HL-60 (cell line): Measurements from ENCODE around the gene STAT5B.

Experiments used
- GABPA ChIP-seq: IDR thresholded peaks from 2 replicates; pipeline ENCODE4 v1.6.1; 2012; ENCODE audit warnings: low read depth
- POLR2AphosphoS5 ChIP-seq: IDR thresholded peaks from 2 replicates; pipeline ENCODE4 v1.6.1; 2012; ENCODE audit warnings: low read depth
- SPI1 ChIP-seq: IDR thresholded peaks from 2 replicates; pipeline ENCODE4 v1.6.1; 2012; ENCODE audit warnings: low read depth, mild to moderate bottlenecking, borderline replicate concordance
- TF ChIP-seq, protein P1 (sequence below): IDR thresholded peaks from one replicate; pipeline ENCODE4 v1.5.1; 2011; ENCODE audit warnings: low read length, control low read depth, inconsistent platforms; ENCODE audit not compliant: insufficient read depth

GRCh38 chr17:42274253-42274542 is 2.0 kb downstream of the STAT5B start:
- TF ChIP-seq, protein P1, sequence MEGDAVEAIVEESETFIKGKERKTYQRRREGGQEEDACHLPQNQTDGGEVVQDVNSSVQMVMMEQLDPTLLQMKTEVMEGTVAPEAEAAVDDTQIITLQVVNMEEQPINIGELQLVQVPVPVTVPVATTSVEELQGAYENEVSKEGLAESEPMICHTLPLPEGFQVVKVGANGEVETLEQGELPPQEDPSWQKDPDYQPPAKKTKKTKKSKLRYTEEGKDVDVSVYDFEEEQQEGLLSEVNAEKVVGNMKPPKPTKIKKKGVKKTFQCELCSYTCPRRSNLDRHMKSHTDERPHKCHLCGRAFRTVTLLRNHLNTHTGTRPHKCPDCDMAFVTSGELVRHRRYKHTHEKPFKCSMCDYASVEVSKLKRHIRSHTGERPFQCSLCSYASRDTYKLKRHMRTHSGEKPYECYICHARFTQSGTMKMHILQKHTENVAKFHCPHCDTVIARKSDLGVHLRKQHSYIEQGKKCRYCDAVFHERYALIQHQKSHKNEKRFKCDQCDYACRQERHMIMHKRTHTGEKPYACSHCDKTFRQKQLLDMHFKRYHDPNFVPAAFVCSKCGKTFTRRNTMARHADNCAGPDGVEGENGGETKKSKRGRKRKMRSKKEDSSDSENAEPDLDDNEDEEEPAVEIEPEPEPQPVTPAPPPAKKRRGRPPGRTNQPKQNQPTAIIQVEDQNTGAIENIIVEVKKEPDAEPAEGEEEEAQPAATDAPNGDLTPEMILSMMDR: no peak
- TF ChIP-seq SPI1: no peak
- TF ChIP-seq POLR2AphosphoS5: no peak
- no peak for TF ChIP-seq GABPA
